ENCODE measurements around the gene ITGA3.

ITGA3 gene

DNA sequence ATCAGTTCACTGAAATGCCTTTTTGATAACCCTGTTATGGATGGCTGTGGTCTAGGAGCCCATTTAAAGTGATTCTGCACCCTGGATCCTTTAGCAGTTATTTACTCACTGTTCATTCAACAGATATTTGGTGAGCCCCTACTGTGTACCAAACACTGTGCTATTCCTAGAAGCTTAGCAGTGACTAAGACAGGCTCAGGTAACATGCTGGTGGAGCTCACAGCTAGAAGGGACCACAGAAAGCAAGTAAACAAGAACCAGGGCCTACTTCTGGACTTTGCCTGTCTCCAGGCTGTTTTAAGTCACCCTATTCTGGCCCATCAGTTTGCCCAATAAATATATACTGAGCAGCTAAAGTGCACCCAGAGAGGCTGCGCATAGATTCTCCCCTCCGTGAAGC is 11.1 kb downstream of the ITGA3 start:
- no peak overlapping the region for H3K4me3 ChIP-seq (replicated peaks; ENCODE audit: low read depth, low read length)
- no peak for DNase-seq (ENCODE audit: extremely low read depth, low read depth)
- TF ChIP-seq, protein P1, sequence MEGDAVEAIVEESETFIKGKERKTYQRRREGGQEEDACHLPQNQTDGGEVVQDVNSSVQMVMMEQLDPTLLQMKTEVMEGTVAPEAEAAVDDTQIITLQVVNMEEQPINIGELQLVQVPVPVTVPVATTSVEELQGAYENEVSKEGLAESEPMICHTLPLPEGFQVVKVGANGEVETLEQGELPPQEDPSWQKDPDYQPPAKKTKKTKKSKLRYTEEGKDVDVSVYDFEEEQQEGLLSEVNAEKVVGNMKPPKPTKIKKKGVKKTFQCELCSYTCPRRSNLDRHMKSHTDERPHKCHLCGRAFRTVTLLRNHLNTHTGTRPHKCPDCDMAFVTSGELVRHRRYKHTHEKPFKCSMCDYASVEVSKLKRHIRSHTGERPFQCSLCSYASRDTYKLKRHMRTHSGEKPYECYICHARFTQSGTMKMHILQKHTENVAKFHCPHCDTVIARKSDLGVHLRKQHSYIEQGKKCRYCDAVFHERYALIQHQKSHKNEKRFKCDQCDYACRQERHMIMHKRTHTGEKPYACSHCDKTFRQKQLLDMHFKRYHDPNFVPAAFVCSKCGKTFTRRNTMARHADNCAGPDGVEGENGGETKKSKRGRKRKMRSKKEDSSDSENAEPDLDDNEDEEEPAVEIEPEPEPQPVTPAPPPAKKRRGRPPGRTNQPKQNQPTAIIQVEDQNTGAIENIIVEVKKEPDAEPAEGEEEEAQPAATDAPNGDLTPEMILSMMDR (IDR thresholded peaks at IDR 0.05; ENCODE audit: low read depth, low read length, missing control alignments) = no peak

DNA sequence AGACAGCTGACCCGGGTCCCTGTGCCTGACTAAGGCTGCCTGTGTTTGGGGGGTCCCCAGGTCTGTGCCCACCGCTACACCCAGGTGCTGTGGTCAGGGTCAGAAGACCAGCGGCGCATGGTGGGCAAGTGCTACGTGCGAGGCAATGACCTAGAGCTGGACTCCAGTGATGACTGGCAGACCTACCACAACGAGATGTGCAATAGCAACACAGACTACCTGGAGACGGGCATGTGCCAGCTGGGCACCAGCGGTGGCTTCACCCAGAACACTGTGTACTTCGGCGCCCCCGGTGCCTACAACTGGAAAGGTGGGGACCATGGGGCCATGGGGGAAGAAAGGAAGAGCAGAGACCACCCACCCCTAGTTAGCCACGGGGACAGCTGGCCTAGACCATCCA is 12.1 kb downstream of the ITGA3 start:
- DNase-seq (ENCODE audit: extremely low read depth, low read depth) = no peak
- TF ChIP-seq, protein P1 (IDR thresholded peaks at IDR 0.05; ENCODE audit: low read depth, low read length, missing control alignments) = no peak
- H3K4me3 ChIP-seq (replicated peaks; ENCODE audit: low read depth, low read length) = no peak overlapping the region

DNA sequence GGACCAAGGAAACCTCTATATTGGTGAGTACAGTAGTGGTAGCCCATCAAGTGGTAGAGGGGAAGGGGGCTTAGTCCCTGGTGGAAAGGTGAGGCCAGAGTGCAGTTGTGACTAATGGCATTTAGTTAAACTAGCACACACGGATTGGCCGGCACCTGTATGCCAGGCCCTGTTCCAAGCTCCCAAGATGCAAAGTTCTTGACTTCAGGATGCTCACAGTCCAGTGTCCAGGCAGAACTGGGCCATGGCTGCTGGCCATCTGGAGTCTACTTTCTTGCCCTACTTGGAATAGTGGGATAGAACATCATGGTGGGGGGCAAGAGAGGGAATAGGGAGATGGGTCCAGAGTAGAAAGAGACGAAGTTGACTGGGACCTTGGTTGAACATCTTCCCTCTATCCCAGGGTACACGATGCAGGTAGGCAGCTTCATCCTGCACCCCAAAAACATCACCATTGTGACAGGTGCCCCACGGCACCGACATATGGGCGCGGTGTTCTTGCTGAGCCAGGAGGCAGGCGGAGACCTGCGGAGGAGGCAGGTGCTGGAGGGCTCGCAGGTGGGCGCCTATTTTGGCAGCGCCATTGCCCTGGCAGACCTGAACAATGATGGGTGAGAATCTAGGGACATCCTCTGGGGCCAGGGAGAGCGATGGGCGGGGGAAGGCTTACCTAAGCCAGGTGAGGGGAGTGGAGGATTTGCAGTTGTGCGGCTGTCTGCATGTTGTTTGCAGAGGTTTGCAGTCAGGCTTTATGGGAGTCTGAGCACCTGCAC is 15.2 kb downstream of the ITGA3 start:
- TF ChIP-seq, protein P1 (IDR thresholded peaks at IDR 0.05; ENCODE audit: low read depth, low read length, missing control alignments) = no peak
- H3K4me3 ChIP-seq (replicated peaks; ENCODE audit: low read depth, low read length) = no peak overlapping the region
- no peak for DNase-seq (ENCODE audit: extremely low read depth, low read depth)

DNA sequence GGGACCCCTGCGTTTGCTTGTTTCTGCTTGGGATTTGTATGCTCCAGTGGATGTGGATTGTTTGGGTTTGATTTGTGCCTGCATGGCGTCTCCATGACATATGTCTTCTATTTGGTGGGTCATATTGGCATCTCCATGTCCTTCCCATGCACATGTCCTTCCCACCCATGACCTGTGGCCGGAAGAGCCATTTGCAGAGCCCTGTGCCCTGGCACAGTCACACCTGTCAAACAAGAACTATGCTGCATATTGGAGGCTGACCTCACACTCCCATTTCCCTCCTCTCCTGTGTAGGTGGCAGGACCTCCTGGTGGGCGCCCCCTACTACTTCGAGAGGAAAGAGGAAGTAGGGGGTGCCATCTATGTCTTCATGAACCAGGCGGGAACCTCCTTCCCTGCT is 15.8 kb downstream of the ITGA3 start:
- no peak for DNase-seq (ENCODE audit: extremely low read depth, low read depth)
- no peak overlapping the region for H3K4me3 ChIP-seq (replicated peaks; ENCODE audit: low read depth, low read length)
- TF ChIP-seq, protein P1 (IDR thresholded peaks at IDR 0.05; ENCODE audit: low read depth, low read length, missing control alignments) = no peak

DNA sequence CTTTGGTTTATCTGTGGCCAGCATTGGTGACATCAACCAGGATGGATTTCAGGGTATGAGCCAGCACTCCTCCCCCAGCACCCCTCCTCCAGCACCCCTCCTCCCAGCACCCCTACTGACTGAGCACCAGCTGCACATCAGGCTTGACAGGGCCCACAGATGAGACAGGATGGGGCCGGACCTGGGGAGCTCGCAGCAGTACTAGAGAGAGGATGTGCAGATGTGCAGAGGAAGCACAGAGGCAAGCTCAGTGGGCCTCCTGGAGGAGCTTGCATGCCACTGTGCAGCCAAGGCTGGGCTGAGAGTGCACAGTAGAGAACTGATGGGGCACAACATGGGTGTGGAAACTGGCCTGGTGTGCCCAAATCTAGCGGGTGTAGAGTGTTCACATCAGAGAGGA is 16.2 kb downstream of the ITGA3 start:
- H3K4me3 ChIP-seq (replicated peaks; ENCODE audit: low read depth, low read length) = no peak overlapping the region
- DNase-seq (ENCODE audit: extremely low read depth, low read depth) = no peak
- TF ChIP-seq, protein P1 (IDR thresholded peaks at IDR 0.05; ENCODE audit: low read depth, low read length, missing control alignments) = no peak

DNA sequence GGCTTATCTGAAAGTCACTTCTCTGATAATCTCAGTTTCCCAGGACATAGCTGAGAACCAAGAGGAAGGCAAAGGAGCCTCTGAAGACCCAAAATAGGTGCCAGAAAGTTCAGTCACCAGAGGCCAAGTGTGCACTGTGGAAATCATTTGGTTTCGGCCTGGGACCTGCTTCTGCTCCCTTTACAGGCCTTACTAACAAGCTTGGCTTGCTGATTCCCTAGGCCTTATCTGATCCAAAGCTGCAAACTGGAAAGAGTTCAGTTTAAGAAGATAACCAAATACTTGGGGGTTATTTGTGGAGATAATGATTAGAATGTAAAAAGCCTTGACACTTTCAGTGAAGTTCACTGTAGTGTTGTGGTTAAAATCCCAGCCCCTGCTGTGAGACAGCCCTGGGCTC is 17.0 kb downstream of the ITGA3 start:
- DNase-seq (ENCODE audit: extremely low read depth, low read depth) = no peak
- no peak overlapping the region for H3K4me3 ChIP-seq (replicated peaks; ENCODE audit: low read depth, low read length)
- TF ChIP-seq, protein P1 (IDR thresholded peaks at IDR 0.05; ENCODE audit: low read depth, low read length, missing control alignments) = no peak

DNA sequence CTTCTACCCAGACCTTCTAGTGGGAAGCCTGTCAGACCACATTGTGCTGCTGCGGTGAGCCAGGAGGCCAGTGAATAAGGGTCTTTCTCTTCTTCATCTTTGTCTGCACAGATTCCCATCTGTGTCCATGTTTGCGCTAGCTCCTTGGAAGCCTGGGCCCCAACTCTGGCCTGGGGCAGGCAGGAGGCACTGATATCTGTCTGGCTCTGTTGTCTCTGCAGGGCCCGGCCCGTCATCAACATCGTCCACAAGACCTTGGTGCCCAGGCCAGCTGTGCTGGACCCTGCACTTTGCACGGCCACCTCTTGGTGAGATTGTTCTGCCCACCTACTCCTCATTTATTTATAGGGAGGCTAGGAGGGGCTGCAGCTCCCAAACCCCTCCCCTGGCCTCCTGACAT is 18.3 kb downstream of the ITGA3 start:
- TF ChIP-seq, protein P1 (IDR thresholded peaks at IDR 0.05; ENCODE audit: low read depth, low read length, missing control alignments) = no peak
- no peak overlapping the region for H3K4me3 ChIP-seq (replicated peaks; ENCODE audit: low read depth, low read length)
- no peak for DNase-seq (ENCODE audit: extremely low read depth, low read depth)
